ENCODE measurements around the gene PHF12.
"Not testable (repeated sequence)": the region's sequence is repeated elsewhere in the genome, so short reads cannot be mapped to it uniquely, and the experiment has no call there.

PHF12 gene

DNA sequence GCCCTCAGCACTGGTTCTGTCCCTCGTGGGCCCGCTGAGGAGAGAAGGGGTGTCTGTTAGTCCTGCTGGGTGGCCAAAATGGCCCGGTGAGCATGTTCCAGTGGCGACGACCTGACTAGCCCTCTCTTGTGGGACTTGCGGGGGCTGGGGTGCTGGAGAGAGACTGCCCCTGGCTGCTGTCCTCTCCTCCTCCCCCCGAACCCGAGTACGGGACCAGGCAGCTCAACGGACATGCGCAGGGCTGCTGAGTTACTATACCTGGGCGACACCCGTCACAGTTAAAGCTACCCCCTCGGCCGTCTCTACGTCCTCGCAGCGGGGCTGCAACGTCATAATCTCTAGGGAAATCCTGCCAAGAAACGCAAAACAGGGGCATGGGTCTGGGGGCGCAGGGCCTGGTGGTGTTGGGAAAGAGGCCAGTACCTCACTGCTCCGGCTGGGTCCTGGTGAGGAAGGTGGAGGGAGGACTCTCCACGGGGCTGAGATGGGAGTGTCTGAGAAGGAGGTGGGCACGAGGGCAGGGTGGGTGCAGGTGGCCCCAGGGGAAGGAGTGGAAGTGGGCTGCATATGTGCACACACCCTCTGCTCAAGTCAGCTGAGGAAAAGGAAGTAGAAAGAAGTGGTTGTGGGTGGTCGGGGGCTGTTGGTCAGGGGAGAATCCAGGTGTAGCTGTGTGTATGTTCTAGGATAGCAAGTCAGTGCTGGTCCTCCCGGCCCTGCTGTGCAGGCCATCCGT is 67.2 kb downstream of the PHF12 start:
- Mint-ChIP-seq H3K27ac (no peak overlapping the region), H3K4me3 (no peak overlapping the region), H3K4me1 (no peaks in the 10 kb centered on the region), H3K9me3 (no peaks in the 10 kb centered on the region), H3K36me3 (peaks cover 67% of the 10 kb centered on the region)
- no peak for ATAC-seq
- DNase-seq (ENCODE audit: low spot score in 2 of 2), result no peak

DNA sequence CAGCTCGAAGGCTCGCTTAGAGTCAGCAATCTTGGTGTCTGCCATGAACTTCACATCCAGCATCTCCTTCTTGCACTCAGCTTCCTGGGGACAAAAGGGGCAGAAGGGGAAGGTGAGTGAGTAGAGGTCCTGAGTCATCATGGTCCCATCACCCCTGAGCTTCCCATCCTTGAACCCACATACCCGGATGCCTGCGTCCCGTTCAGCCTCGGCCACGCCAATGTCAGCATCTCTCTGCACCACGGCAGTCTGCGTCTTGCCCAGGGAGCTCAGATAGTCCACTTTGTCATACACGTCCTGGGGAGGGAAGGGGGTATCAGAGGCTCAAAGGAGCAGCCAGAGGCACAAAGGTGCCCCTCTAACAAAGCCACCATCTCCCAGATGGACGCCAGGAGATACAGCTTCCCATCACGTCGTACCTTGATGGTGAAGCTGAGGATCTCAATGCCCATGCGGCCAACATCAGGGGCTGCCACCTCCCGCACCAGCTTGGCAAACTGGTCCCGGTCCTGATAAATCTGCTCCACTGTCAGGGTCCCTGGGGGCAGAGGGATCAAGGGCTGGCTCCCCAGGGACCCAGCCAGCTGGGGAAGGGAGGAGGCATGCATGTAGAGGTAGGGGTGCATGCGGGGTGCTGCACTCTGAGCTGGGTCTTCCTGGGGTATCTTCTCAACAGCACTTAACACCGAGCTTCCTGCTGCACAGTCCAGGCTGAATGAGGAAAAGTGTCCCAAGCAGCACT is 69.0 kb downstream of the PHF12 start:
- DNase-seq (ENCODE audit: low spot score in 2 of 2) (no peak), ATAC-seq (no peak)
- peaks cover 67% of the 10 kb centered on the region for H3K36me3 Mint-ChIP-seq
- peaks cover 10% of the 10 kb centered on the region for H3K4me1 Mint-ChIP-seq
- H3K9me3 Mint-ChIP-seq, result no peaks in the 10 kb centered on the region
- no peak overlapping the region for H3K4me3 Mint-ChIP-seq
- H3K27ac Mint-ChIP-seq, result no peak overlapping the region

- H3K4me3 Mint-ChIP-seq, result no peak overlapping the region
- ATAC-seq (no peak), DNase-seq (ENCODE audit: low spot score in 2 of 2) (no peak)
- H3K27ac Mint-ChIP-seq, result no peak overlapping the region
- H3K9me3 Mint-ChIP-seq, result no peaks in the 10 kb centered on the region
- H3K36me3 Mint-ChIP-seq, result peaks cover 61% of the 10 kb centered on the region
- H3K4me1 Mint-ChIP-seq, result peaks cover 17% of the 10 kb centered on the region
These were observed 69.7 kb downstream of the PHF12 start for GRCh38 chr17:28881533-28882056.

- H3K27ac Mint-ChIP-seq, result peak overlapping the region; percentile 16
- ATAC-seq, result no peak
- no peaks in the 10 kb centered on the region for H3K9me3 Mint-ChIP-seq
- H3K4me1 Mint-ChIP-seq, result peaks cover 28% of the 10 kb centered on the region
- H3K36me3 Mint-ChIP-seq, result peaks cover 56% of the 10 kb centered on the region
- no peak for DNase-seq (ENCODE audit: low spot score in 2 of 2)
- H3K4me3 Mint-ChIP-seq, result no peak overlapping the region
These were observed 70.8 kb downstream of the PHF12 start for GRCh38 chr17:28880572-28880945.

- no peak for ATAC-seq
- peaks cover 51% of the 10 kb centered on the region for H3K36me3 Mint-ChIP-seq
- no peak overlapping the region for H3K4me3 Mint-ChIP-seq
- no peaks in the 10 kb centered on the region for H3K9me3 Mint-ChIP-seq
- peak overlapping the region; percentile 16 for H3K27ac Mint-ChIP-seq
- peaks cover 32% of the 10 kb centered on the region for H3K4me1 Mint-ChIP-seq
- no peak for DNase-seq (ENCODE audit: low spot score in 2 of 2)
These were observed 71.3 kb downstream of the PHF12 start for GRCh38 chr17:28879886-28880571.

DNA sequence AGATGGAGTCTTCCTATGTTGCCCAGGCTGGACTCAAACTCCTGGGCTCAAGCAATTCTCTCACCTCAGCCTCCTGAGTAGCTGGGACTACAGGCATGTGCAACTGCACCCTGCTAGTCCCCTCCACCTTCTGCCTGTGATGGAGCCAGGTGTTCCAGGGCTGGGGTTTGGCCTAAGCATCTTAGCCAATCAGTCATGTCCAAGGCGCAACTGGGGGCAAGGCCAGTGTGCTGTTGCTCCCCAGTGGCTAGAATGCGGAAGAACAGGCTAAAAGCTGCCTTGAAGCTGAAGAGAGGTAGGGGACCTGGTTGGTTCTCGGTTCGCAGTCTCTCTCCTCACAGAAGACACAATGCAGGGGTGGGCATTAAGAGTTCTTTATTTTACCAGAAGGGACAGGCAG is 72.3 kb downstream of the PHF12 start:
- Mint-ChIP-seq H3K27ac (no peak overlapping the region), H3K4me3 (no peak overlapping the region), H3K4me1 (peaks cover 32% of the 10 kb centered on the region), H3K9me3 (no peaks in the 10 kb centered on the region), H3K36me3 (peaks cover 47% of the 10 kb centered on the region)
- ATAC-seq (no peak), DNase-seq (ENCODE audit: low spot score in 2 of 2) (no peak)

DNA sequence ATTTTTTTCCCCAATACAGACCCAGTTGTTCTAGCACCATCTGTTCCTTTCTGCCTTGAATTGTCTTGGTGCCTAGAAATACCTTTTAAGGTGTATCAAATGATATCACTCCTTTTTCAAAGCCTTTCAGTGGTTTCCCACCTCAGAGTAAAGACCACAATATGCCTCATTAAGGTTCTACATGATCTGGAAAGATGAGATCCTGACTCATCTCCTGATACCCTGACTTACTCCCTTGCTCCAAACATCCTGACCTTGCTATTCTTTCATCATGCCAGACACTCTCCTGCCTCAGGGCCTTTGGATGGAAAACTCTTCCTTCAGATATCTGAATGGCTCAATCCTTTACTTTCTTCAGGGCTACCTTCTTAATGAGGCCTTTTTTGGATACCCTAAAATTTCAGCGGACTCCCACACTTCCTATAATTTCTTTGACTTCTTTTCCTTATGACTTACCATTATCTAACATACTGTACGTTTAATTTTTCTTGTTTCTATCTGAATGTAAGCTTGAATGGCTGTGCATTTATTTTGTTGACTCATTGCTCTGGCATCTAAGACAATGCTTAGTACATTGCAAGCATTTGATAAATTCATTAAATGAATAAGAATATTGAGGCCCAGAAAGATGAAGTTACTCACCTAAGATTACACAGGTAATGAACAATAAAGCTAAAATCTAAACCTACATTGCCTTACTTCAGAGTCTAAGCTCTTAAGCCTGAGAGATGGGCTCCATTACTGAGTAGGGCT is 73.0 kb downstream of the PHF12 start:
- Mint-ChIP-seq H3K4me3 (no peak overlapping the region), H3K9me3 (no peaks in the 10 kb centered on the region), H3K36me3 (peaks cover 46% of the 10 kb centered on the region), H3K27ac (peak overlapping the region; percentile 64), H3K4me1 (peaks cover 32% of the 10 kb centered on the region)
- ATAC-seq (peak; percentile 41), DNase-seq (ENCODE audit: low spot score in 2 of 2) (no peak)

DNA sequence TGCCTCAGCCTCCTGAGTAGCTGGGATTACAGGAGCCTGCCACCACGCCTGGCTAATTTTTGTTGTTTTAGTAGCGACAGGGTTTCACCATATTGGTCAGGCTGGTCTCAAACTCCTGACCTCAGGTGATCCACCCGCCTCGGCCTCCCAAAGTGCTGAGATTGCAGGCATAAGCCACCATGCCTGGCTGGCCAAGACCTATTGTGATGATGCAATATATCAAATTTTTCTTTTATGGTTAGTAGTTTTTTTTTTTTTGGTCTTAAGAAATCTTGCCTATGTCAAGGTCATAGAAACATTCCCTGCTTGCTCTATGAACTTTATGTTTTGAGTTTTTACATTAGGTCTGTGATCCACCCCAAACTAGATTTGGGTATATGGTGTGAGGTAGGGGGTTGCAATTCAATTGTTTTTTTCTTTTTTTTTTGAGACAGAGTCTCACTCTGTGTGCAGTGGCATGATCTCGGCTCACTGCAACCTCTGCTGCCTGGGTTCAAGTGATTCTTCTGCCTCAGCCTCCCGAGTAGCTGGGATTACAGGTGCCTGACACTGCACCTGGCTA is 74.1 kb downstream of the PHF12 start:
- H3K27ac Mint-ChIP-seq; H3K4me3 Mint-ChIP-seq; H3K9me3 Mint-ChIP-seq; DNase-seq (ENCODE audit: low spot score in 2 of 2); ATAC-seq: not testable (repeated sequence)
- Mint-ChIP-seq H3K4me1 (peaks cover 32% of the 10 kb centered on the region), H3K36me3 (peaks cover 35% of the 10 kb centered on the region)

DNA sequence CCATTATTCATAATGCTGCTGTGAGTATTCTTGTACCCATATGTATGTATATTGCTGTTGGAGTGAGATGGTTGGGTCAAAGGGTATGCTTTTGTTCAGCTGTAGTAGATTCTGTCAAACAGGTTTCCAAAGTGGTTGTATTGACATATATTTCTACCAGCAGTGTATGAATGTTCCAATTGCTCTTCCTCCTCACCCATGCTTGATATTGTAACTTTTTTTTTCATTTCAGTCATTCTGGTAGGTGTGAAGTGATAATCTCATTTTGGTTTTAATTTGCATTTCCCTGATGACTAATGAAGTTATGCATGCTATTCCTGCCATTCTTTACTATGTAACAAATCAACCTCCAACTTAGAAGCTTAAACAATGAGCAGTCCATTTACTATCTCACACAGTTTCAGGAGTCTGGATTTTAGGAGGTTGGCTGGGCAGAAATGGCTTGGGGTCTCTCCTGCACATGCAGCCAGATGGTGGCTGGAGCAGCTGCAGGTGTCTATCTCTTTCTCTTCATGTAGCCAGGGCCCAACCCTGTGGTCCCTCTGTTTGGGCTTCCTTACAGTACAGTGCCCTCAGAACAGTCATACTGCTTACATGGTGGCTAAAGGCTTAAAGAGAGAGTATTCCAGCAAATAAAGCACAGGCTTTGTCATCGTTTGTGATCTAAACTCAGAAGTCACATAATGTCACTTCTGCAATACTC is 75.3 kb downstream of the PHF12 start:
- Mint-ChIP-seq H3K27ac (no peak overlapping the region), H3K36me3 (peaks cover 23% of the 10 kb centered on the region), H3K9me3 (no peaks in the 10 kb centered on the region), H3K4me1 (peaks cover 36% of the 10 kb centered on the region), H3K4me3 (no peak overlapping the region)
- DNase-seq (ENCODE audit: low spot score in 2 of 2) (peak in 1 of 2 donors; percentile 58), ATAC-seq (peak; percentile 83)

DNA sequence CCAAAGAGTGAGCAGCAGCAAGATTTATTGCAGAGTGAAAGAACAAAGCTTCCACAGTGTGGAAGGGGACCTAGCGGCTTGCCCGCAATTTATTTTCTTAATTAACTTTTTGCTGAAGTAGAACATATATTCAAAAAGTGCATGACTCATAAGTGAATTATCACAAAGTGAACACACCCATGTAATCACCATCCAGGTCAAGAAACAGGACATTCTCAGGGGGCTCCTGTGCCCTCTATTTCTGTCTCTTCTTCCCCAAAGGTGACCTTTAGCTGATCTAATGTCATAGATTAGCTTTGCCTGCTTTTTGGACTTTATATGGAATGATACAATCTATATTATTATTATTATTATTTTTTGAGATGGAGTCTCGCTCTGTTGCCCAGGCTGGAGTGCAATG is 76.6 kb downstream of the PHF12 start:
- no peak overlapping the region for H3K4me3 Mint-ChIP-seq
- DNase-seq (ENCODE audit: low spot score in 2 of 2), result no peak
- H3K4me1 Mint-ChIP-seq, result peaks cover 39% of the 10 kb centered on the region

GRCh38 chr17:28873839-28874238 is 77.5 kb downstream of the PHF12 start:
- no peak overlapping the region for H3K4me3 Mint-ChIP-seq
- peaks cover 39% of the 10 kb centered on the region for H3K4me1 Mint-ChIP-seq
- H3K9me3 Mint-ChIP-seq, result no peaks in the 10 kb centered on the region
- ATAC-seq (no peak), DNase-seq (ENCODE audit: low spot score in 2 of 2) (no peak)
- peaks cover 3% of the 10 kb centered on the region for H3K36me3 Mint-ChIP-seq
- H3K27ac Mint-ChIP-seq, result no peak overlapping the region

More for the DNA sequence above, 76.6 kb downstream of the PHF12 start:
- no peak overlapping the region for H3K27ac Mint-ChIP-seq
- no peak for ATAC-seq
- no peaks in the 10 kb centered on the region for H3K9me3 Mint-ChIP-seq
- peaks cover 12% of the 10 kb centered on the region for H3K36me3 Mint-ChIP-seq

- peak in 1 of 2 donors; percentile 76 for DNase-seq (ENCODE audit: low spot score in 2 of 2)
- no peaks in the 10 kb centered on the region for H3K36me3 Mint-ChIP-seq
- peak; percentile 93 for ATAC-seq
- peak overlapping the region; percentile 87 for H3K27ac Mint-ChIP-seq
- H3K4me3 Mint-ChIP-seq, result no peak overlapping the region
- no peaks in the 10 kb centered on the region for H3K9me3 Mint-ChIP-seq
- peaks cover 18% of the 10 kb centered on the region for H3K4me1 Mint-ChIP-seq
These were observed 80.2 kb downstream of the PHF12 start for GRCh38 chr17:28871056-28871579.

DNA sequence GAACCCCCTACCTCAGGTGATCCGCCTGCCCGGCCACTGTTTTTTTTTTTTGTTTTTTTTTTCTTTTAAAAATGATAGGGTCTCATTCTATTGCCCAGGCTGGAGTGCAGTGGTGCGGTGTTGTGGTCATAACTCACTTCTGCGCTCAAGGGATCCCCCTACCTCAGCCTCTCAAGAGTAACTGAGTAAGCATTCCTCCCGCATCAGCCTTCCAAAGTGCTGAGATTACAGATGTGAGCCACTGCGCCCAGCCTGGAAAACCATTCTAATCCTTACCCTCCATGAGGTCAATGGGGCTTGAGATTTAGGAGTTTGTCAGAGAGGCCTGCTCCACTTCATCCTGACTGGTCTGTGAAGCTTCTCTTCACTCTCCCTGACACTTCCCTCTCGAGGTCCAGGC is 84.0 kb downstream of the PHF12 start:
- Mint-ChIP-seq H3K4me1 (peaks cover 13% of the 10 kb centered on the region), H3K4me3 (no peak overlapping the region), H3K36me3 (peaks cover 6% of the 10 kb centered on the region), H3K9me3 (no peaks in the 10 kb centered on the region), H3K27ac (peak overlapping the region; percentile 54)
- no peak for DNase-seq (ENCODE audit: low spot score in 2 of 2)
- ATAC-seq, result no peak

All from stimulated activated effector memory CD8-positive, alpha-beta T cell treated with anti-CD3 and anti-CD28 coated beads, Interleukin-12 subunit alpha, Interleukin-12 subunit beta, amount 100 ng/mL, for 72 hours (primary cell).